Measurements from ENCODE around the gene CAMK2G. TPM values are rescaled to one million over a fixed set of nuclear protein-coding genes. Genes with fewer than 3 reads are reported as not detected.

CAMK2G gene
- polyA plus RNA-seq, 1 of the 3 experiments (the other 2 are of a cell fraction), result 41.4 TPM

GRCh38 chr10:73765066-73765465, 109.3 kb downstream of the CAMK2G start:
- Histone ChIP-seq H3K9ac (no peak overlapping the region), H3K27me3 (ENCODE audit: insufficient read depth) (no peaks in the 10 kb centered on the region), H3K9me3 (no peaks in the 10 kb centered on the region), H3K79me2 (ENCODE audit: insufficient read depth) (peaks cover 20% of the 10 kb centered on the region), H3F3A (replicated peaks; ENCODE audit: insufficient read depth) (peaks cover 11% of the 10 kb centered on the region), H3K4me3 (ENCODE audit: low read depth in 2 of 2, low read length in 1 of 2) (no peak overlapping the region), H3K27ac (ENCODE audit: low read depth in 2 of 2, low read length in 1 of 2) (no peak overlapping the region), H2AFZ (ENCODE audit: low read depth) (no peak overlapping the region), H3K4me2 (no peak overlapping the region), H3K36me3 (replicated peaks in 1 of 2; ENCODE audit: control insufficient read depth in 1 of 2, insufficient read depth in 2 of 2, low read length in 1 of 2) (peaks cover 81 to 93% of the 10 kb centered on the region in 2 experiments), H3K4me1 (ENCODE audit: control insufficient read depth in 1 of 2, insufficient read depth in 2 of 2, low read depth in 1 of 2, low read length in 1 of 2) (0 out of 4 replicates have a peak, but pooled peaks cover 0 to 13% of the 10 kb centered on the region in 2 experiments), H4K20me1 (ENCODE audit: insufficient read depth) (peaks cover 8% of the 10 kb centered on the region; the same call in 1 of the 2 replicates), H3K9me2 (no peaks in the 10 kb centered on the region)
- no peak for DNase-seq
- TF ChIP-seq YY1 (IDR thresholded peaks at IDR 0.05; ENCODE audit: low read depth) (no peak), FOXM1 (IDR thresholded peaks at IDR 0.05; ENCODE audit: low read depth) (no peak), GABPA (IDR thresholded peaks at IDR 0.05; ENCODE audit: low read depth) (no peak), RXRA (IDR thresholded peaks at IDR 0.05; ENCODE audit: borderline replicate concordance, low read depth) (no peak), REST (IDR thresholded peaks at IDR 0.05; ENCODE audit: low read depth, low read length) (no peak), MEF2A (IDR thresholded peaks at IDR 0.05; ENCODE audit: borderline replicate concordance, low read depth) (no peak), POLR2AphosphoS5 (IDR thresholded peaks at IDR 0.05; ENCODE audit: low read depth, low read length) (no peak), USF2 (IDR thresholded peaks at IDR 0.05; ENCODE audit: borderline replicate concordance, low read depth, low read length) (no peak), GATA2 (CRISPR knock-in tag; IDR thresholded peaks at IDR 0.05) (no peak), ELF1 (IDR thresholded peaks at IDR 0.05) (no peak), RFX5 (IDR thresholded peaks at IDR 0.05; ENCODE audit: low read length) (no peak)
- WGBS (ENCODE audit: low lambda C conversion rate), result 97% methylated on average over 6 of the region's 6 CpGs
- CTCF ChIA-PET, result interaction anchor here (1.3 kb wide), 1 partner anchor 16 kb away, joined by 5 read pairs; no protein-coding TSS in a partner anchor
- POLR2A ChIA-PET, result no interaction called here

GRCh38 chr10:73763343-73763742, 111.0 kb downstream of the CAMK2G start:
- Histone ChIP-seq H3K9me3 (no peaks in the 10 kb centered on the region), H3K4me3 (ENCODE audit: low read depth in 2 of 2, low read length in 1 of 2) (no peak overlapping the region), H3K27me3 (ENCODE audit: insufficient read depth) (no peaks in the 10 kb centered on the region), H3K79me2 (ENCODE audit: insufficient read depth) (peaks cover 34% of the 10 kb centered on the region), H3K4me1 (ENCODE audit: control insufficient read depth in 1 of 2, insufficient read depth in 2 of 2, low read depth in 1 of 2, low read length in 1 of 2) (0 out of 4 replicates have a peak, but pooled peaks cover 0 to 13% of the 10 kb centered on the region in 2 experiments), H3K36me3 (replicated peaks in 1 of 2; ENCODE audit: control insufficient read depth in 1 of 2, insufficient read depth in 2 of 2, low read length in 1 of 2) (peaks cover 80 to 87% of the 10 kb centered on the region in 2 experiments), H3K9me2 (no peaks in the 10 kb centered on the region), H3F3A (replicated peaks; ENCODE audit: insufficient read depth) (peaks cover 4% of the 10 kb centered on the region), H3K9ac (no peak overlapping the region), H4K20me1 (ENCODE audit: insufficient read depth) (peaks cover 16% of the 10 kb centered on the region), H3K4me2 (no peak overlapping the region), H3K27ac (ENCODE audit: low read depth in 2 of 2, low read length in 1 of 2) (no peak overlapping the region), H2AFZ (ENCODE audit: low read depth) (no peak overlapping the region)
- ChIA-PET CTCF (interaction anchor here (1.2 to 2.6 kb wide), 2 partner anchors 8 to 23 kb away, joined by 3 to 9 read pairs; a partner anchor contains a TSS), POLR2A (interaction anchor here (2.7 kb wide), 1 partner anchor 9 kb away, joined by 9 read pairs; a partner anchor contains a TSS)
- no peak for DNase-seq
- no peak for TF ChIP-seq RAD21 (IDR thresholded peaks at IDR 0.05; ENCODE audit: low read length)
- no peak for TF ChIP-seq POLR2AphosphoS5 (IDR thresholded peaks at IDR 0.05; ENCODE audit: low read depth, low read length)
- no peak for TF ChIP-seq FOSL2 (IDR thresholded peaks at IDR 0.05; ENCODE audit: borderline replicate concordance, low read depth)
- TF ChIP-seq USF2 (IDR thresholded peaks at IDR 0.05; ENCODE audit: borderline replicate concordance, low read depth, low read length), result no peak
- TF ChIP-seq YY1 (IDR thresholded peaks at IDR 0.05; ENCODE audit: low read depth), result no peak
- TF ChIP-seq CHD2 (IDR thresholded peaks at IDR 0.05; ENCODE audit: low read length, partially characterized antibody), result no peak
- no peak for TF ChIP-seq RXRA (IDR thresholded peaks at IDR 0.05; ENCODE audit: borderline replicate concordance, low read depth)
- no peak for TF ChIP-seq SIN3A (IDR thresholded peaks at IDR 0.05; ENCODE audit: borderline replicate concordance, low read depth, low read length)
- 92% methylated on average over 2 of the region's 2 CpGs for WGBS (ENCODE audit: low lambda C conversion rate)
